Activated CD4-positive, CD25-positive, alpha-beta regulatory T cell treated with anti-CD3 and anti-CD28 coated beads, Interleukin-2, amount 50 U/mL, for 72 hours (primary cell): Measurements from ENCODE around the gene RNF2.

ENCODE experiments used
- DNase-seq: peaks from one replicate; pipeline ENCODE4 v3.0.0; 2021

RNF2 gene

GRCh38 chr1:185105121-185105520 lies 59.8 kb downstream of the RNF2 start:
- DNase-seq: no peak

GRCh38 chr1:185108321-185108720 lies 63.0 kb downstream of the RNF2 start:
- DNase-seq: no peak

GRCh38 chr1:185110145-185110544 lies 64.8 kb downstream of the RNF2 start:
- no peak for DNase-seq

- DNase-seq: no peak
These were observed 66.5 kb downstream of the RNF2 start for GRCh38 chr1:185111873-185112272.

- no peak for DNase-seq
These were observed 67.0 kb downstream of the RNF2 start for GRCh38 chr1:185112356-185112755.

GRCh38 chr1:185129708-185130107 lies 84.3 kb downstream of the RNF2 start:
- no peak for DNase-seq

- DNase-seq: no peak
These were observed 87.2 kb downstream of the RNF2 start for GRCh38 chr1:185132534-185132933.

- no peak for DNase-seq
These were observed 92.7 kb downstream of the RNF2 start for GRCh38 chr1:185137896-185138545.

GRCh38 chr1:185139246-185139645 lies 93.9 kb downstream of the RNF2 start:
- no peak for DNase-seq

GRCh38 chr1:185144233-185144632 lies 98.9 kb downstream of the RNF2 start:
- DNase-seq: no peak

- DNase-seq: no peak
These were observed 105.9 kb downstream of the RNF2 start for GRCh38 chr1:185151215-185151614.
